Spleen (tissue), 11 donors: ENCODE results near the gene NPIPA2. TPM values are rescaled to one million over a fixed set of nuclear protein-coding genes. Genes with fewer than 3 reads are reported as not detected.
"Not testable (repeated sequence)": the region's sequence is repeated elsewhere in the genome, so short reads cannot be mapped to it uniquely, and the experiment has no call there.

Source experiments
- DNase-seq: peaks from one replicate; pipeline ENCODE4 v3.0.0-alpha.2; 2020
- H3K27ac ChIP-seq, 8 donors: fragments of 200-600 bp; sonication (generic) in 7 of 8; 1 replicate in 4 of 8; 2 replicates in 4 of 8; pipeline versions ENCODE4 v1.5.0 to v1.8.0; 2016 to 2021; ENCODE audit warnings: inconsistent platforms in 4 of 8, mild to moderate bottlenecking in 4 of 8, moderate library complexity in 1 of 8
- H3K27me3 ChIP-seq, 7 donors: fragments of 200-600 bp; sonication (generic) in 6 of 7; replicated peaks in 1 of 7; 1 replicate in 4 of 7; 2 replicates in 3 of 7; pipeline versions ENCODE4 v1.5.0 to v1.8.0; 2016 to 2021; ENCODE audit warnings: inconsistent platforms in 3 of 7, mild to moderate bottlenecking in 1 of 7
- H3K36me3 ChIP-seq, 6 donors: fragments of 200-600 bp; sonication (generic) in 5 of 6; 1 replicate in 4 of 6; 2 replicates in 2 of 6; pipeline versions ENCODE4 v1.5.0 to v1.8.0; 2016 to 2021; ENCODE audit warnings: inconsistent platforms in 2 of 6
- H3K4me1 ChIP-seq, 6 donors: fragments of 200-600 bp; sonication (generic) in 5 of 6; 1 replicate in 3 of 6; 2 replicates in 3 of 6; pipeline versions ENCODE4 v1.5.0 to v1.8.0; 2016 to 2021; ENCODE audit warnings: inconsistent platforms in 3 of 6
- H3K4me3 ChIP-seq, 8 donors: fragments of 200-600 bp; sonication (generic) in 7 of 8; 1 replicate in 4 of 8; 2 replicates in 4 of 8; pipeline versions ENCODE4 v1.5.0 to v1.8.0; 2016 to 2021; ENCODE audit warnings: inconsistent platforms in 4 of 8, mild to moderate bottlenecking in 4 of 8, moderate library complexity in 2 of 8
- H3K9me3 ChIP-seq, 8 donors: fragments of 200-600 bp; sonication (generic) in 7 of 8; 1 replicate in 4 of 8; 2 replicates in 4 of 8; pipeline versions ENCODE4 v1.5.0 to v1.8.0; 2016 to 2021; ENCODE audit warnings: inconsistent platforms in 4 of 8
- WGBS, 5 donors: extraction: QIAGEN DNeasy Blood & Tissue Kit in 3 of 5; methylation state at CpG; one replicate each; pipeline versions ENCODE4 v1.1.5 to v1.1.7; 2013 to 2018; 5-methylcytosine and 5-hydroxymethylcytosine counted together
- intact Hi-C: fragments of 100-400 bp; cut with DNase I; formaldehyde crosslinking; loops from one replicate; pipeline ENCODE4 v1.15.0; 2023; ENCODE audit warnings: low total_unique reads
- polyA plus RNA-seq, 3 donors: library from polyadenylated mRNA; stranded (reverse); fragments of 200-250 nt; gene quantifications; one replicate each; pipeline ENCODE4 v1.2.1, GENCODE V29; 2013
- total RNA-seq, 7 donors: library from RNA; depleted of rRNA in 3 of 7; stranded (reverse); fragments of >200 nt in 3 of 7; fragmentation: NEBNext Ultra II Directional in 4 of 7; extraction: Animal tissue kit (Norgen Biotek cat#: 25700) in 4 of 7; gene quantifications; one replicate each; pipeline versions ENCODE4 v1.1.0 to v1.2.1, GENCODE V29; 2016 to 2021
- donor health status: healthy with polysubstance abuse.
- donor health status: DM: no; HTN: no; CAD: no; lungs with moderate emphysema.
- donor health status: DM: no; HTN: no; CAD: no.
- donor health status: Bipolar disorder and iron deficiency.
- donor health status: healthy.
- donor health status: DM: no; HTN: no; CAD: no.
- donor health status: DM: yes; HTN: yes; CAD: no.

NPIPA2 gene
- total and polyA plus RNA-seq, 10 donors: 0.67 to 4.9 (median 1.6) TPM; not detected in 2

GRCh38 chr16:14776763-14777162 lies 34.4 kb downstream of the NPIPA2 start:
- H3K27me3 ChIP-seq, H3K36me3 ChIP-seq, H3K4me1 ChIP-seq, intact Hi-C loops, DNase-seq, H3K4me3 ChIP-seq, H3K9me3 ChIP-seq, H3K27ac ChIP-seq: not testable (repeated sequence)
- no CpG with 5 or more reads among the region's 6 CpGs for WGBS, 5 donors

GRCh38 chr16:14779368-14779877 lies 37.1 kb downstream of the NPIPA2 start:
- DNase-seq, H3K27ac ChIP-seq, H3K4me3 ChIP-seq, H3K27me3 ChIP-seq, intact Hi-C loops, H3K9me3 ChIP-seq, H3K4me1 ChIP-seq, H3K36me3 ChIP-seq: not testable (repeated sequence)
- WGBS, 5 donors: 78 to 86% (median 82%) methylated on average over 5 to 10 of the region's 11 CpGs; no CpG with 5 or more reads in 1 of the 5 donors

GRCh38 chr16:14786180-14786579 lies 43.8 kb downstream of the NPIPA2 start:
- H3K4me3 ChIP-seq, H3K27ac ChIP-seq, intact Hi-C loops, H3K27me3 ChIP-seq, H3K36me3 ChIP-seq, H3K4me1 ChIP-seq, H3K9me3 ChIP-seq, DNase-seq: not testable (repeated sequence)
- WGBS, 5 donors: no CpG with 5 or more reads among the region's 1 CpG

GRCh38 chr16:14789577-14789976 lies 47.2 kb downstream of the NPIPA2 start:
- no CpG with 5 or more reads among the region's 5 CpGs for WGBS, 5 donors
- H3K27me3 ChIP-seq, H3K36me3 ChIP-seq, H3K27ac ChIP-seq, H3K4me1 ChIP-seq, intact Hi-C loops, H3K9me3 ChIP-seq, H3K4me3 ChIP-seq, DNase-seq: not testable (repeated sequence)

- H3K27me3 ChIP-seq, DNase-seq, intact Hi-C loops, H3K4me3 ChIP-seq, H3K4me1 ChIP-seq, H3K27ac ChIP-seq, H3K9me3 ChIP-seq, H3K36me3 ChIP-seq: not testable (repeated sequence)
- WGBS, 5 donors: no CpG with 5 or more reads among the region's 7 CpGs
These were observed 48.1 kb downstream of the NPIPA2 start for GRCh38 chr16:14790320-14790956.

- DNase-seq, H3K27ac ChIP-seq, H3K9me3 ChIP-seq, H3K4me3 ChIP-seq, H3K36me3 ChIP-seq, H3K27me3 ChIP-seq, H3K4me1 ChIP-seq, intact Hi-C loops: not testable (repeated sequence)
- WGBS, 5 donors: no CpG with 5 or more reads among the region's 2 CpGs
These were observed 50.6 kb downstream of the NPIPA2 start for GRCh38 chr16:14792914-14793313.

GRCh38 chr16:14797558-14797957 lies 55.2 kb downstream of the NPIPA2 start:
- WGBS, 5 donors: no CpG with 5 or more reads among the region's 2 CpGs

GRCh38 chr16:14803577-14803976 lies 61.2 kb downstream of the NPIPA2 start:
- DNase-seq, H3K4me1 ChIP-seq, H3K36me3 ChIP-seq, H3K27me3 ChIP-seq, intact Hi-C loops, H3K27ac ChIP-seq, H3K4me3 ChIP-seq, H3K9me3 ChIP-seq: not testable (repeated sequence)
- WGBS, 5 donors: no CpG with 5 or more reads among the region's 2 CpGs

More at GRCh38 chr16:14797558-14797957, 55.2 kb downstream of the NPIPA2 start:
- H3K4me1 ChIP-seq, DNase-seq, intact Hi-C loops, H3K9me3 ChIP-seq, H3K27me3 ChIP-seq, H3K27ac ChIP-seq, H3K36me3 ChIP-seq, H3K4me3 ChIP-seq: not testable (repeated sequence)

- H3K36me3 ChIP-seq, H3K4me1 ChIP-seq, H3K27me3 ChIP-seq, H3K9me3 ChIP-seq, H3K27ac ChIP-seq, DNase-seq, intact Hi-C loops, H3K4me3 ChIP-seq: not testable (repeated sequence)
- 82 to 97% (median 88%) methylated on average over 3 of the region's 3 CpGs for WGBS, 5 donors
These were observed 64.9 kb downstream of the NPIPA2 start for GRCh38 chr16:14807184-14807678.

- intact Hi-C loops, H3K27ac ChIP-seq: not testable (repeated sequence)
- WGBS, 5 donors: 89 to 100% (median 100%) methylated on average over 1 to 2 of the region's 3 CpGs; no CpG with 5 or more reads in 1 of the 5 donors
These were observed 71.6 kb downstream of the NPIPA2 start for GRCh38 chr16:14813890-14814289.

More at GRCh38 chr16:14813890-14814289, 71.6 kb downstream of the NPIPA2 start:
- H3K27me3 ChIP-seq, H3K4me3 ChIP-seq, H3K4me1 ChIP-seq, H3K36me3 ChIP-seq, DNase-seq, H3K9me3 ChIP-seq: not testable (repeated sequence)
